ENCODE measurements around the gene DZIP1L. TPM values are rescaled to one million over a fixed set of nuclear protein-coding genes. Genes with fewer than 3 reads are reported as not detected.

The DZIP1L gene
- total RNA-seq, 1 donor from 2014 or later = 3.3 TPM

DNA sequence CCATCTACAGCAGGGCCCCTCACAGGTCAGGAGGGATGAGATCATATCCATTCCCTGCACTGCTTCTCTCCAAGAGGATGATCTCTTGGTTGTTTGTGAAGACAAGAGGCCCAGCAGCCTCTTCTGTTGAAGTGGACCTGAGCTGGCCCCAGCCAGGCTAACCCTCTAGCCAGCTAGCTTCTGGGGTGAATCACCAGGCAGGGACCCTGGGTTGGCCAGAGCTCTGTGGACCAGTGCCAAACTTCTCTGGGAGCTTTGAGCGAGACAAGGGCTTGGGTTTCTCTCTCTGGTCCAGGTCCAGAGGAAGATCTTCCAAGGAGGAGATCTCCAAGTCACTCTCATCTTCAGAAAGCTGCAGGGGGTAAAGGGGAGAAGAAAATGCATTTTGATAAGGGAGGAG is 52.8 kb downstream of the DZIP1L start:
- TF ChIP-seq, protein P1, sequence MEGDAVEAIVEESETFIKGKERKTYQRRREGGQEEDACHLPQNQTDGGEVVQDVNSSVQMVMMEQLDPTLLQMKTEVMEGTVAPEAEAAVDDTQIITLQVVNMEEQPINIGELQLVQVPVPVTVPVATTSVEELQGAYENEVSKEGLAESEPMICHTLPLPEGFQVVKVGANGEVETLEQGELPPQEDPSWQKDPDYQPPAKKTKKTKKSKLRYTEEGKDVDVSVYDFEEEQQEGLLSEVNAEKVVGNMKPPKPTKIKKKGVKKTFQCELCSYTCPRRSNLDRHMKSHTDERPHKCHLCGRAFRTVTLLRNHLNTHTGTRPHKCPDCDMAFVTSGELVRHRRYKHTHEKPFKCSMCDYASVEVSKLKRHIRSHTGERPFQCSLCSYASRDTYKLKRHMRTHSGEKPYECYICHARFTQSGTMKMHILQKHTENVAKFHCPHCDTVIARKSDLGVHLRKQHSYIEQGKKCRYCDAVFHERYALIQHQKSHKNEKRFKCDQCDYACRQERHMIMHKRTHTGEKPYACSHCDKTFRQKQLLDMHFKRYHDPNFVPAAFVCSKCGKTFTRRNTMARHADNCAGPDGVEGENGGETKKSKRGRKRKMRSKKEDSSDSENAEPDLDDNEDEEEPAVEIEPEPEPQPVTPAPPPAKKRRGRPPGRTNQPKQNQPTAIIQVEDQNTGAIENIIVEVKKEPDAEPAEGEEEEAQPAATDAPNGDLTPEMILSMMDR (IDR thresholded peaks at IDR 0.05; ENCODE audit: partially characterized antibody, unreplicated experiment) = no peak
- peaks cover 2% of the 10 kb centered on the region for H3K27me3 Mint-ChIP-seq (ENCODE audit: unreplicated experiment)
- no peak for DNase-seq
- H3K9me3 Mint-ChIP-seq (ENCODE audit: unreplicated experiment) = no peaks in the 10 kb centered on the region
- no peaks in the 10 kb centered on the region for H3K36me3 Mint-ChIP-seq (ENCODE audit: unreplicated experiment)
- no peaks in the 10 kb centered on the region for H3K4me1 Mint-ChIP-seq (ENCODE audit: low read depth, unreplicated experiment)
- no peak overlapping the region for H3K4me3 Mint-ChIP-seq (ENCODE audit: unreplicated experiment)
- no peak overlapping the region for H3K27ac Mint-ChIP-seq (ENCODE audit: unreplicated experiment)

DNA sequence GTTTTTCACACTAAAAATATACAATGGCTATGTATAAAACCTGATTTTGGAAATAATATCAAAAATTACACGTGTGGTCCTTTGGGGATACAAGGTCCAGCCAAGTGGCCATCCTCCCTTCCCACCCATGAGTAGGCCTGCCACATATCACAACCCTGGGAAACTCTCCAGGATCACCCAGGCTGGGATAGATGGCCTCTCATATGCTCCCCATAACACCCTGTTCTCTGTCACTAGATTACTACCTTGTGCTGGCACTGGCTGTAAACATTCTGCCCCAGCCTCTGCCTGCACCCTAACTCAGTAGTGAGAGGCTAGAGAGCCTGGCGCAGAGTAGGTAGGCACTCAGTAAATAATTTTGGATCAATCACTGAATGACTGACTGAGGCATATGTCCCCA is 53.4 kb downstream of the DZIP1L start:
- TF ChIP-seq, protein P1 (IDR thresholded peaks at IDR 0.05; ENCODE audit: partially characterized antibody, unreplicated experiment) = no peak
- Mint-ChIP-seq H3K27ac (ENCODE audit: unreplicated experiment) (no peak overlapping the region), H3K27me3 (ENCODE audit: unreplicated experiment) (peaks cover 2% of the 10 kb centered on the region), H3K4me3 (ENCODE audit: unreplicated experiment) (no peak overlapping the region), H3K36me3 (ENCODE audit: unreplicated experiment) (no peaks in the 10 kb centered on the region), H3K4me1 (ENCODE audit: low read depth, unreplicated experiment) (no peaks in the 10 kb centered on the region), H3K9me3 (ENCODE audit: unreplicated experiment) (no peaks in the 10 kb centered on the region)
- no peak for DNase-seq

DNA sequence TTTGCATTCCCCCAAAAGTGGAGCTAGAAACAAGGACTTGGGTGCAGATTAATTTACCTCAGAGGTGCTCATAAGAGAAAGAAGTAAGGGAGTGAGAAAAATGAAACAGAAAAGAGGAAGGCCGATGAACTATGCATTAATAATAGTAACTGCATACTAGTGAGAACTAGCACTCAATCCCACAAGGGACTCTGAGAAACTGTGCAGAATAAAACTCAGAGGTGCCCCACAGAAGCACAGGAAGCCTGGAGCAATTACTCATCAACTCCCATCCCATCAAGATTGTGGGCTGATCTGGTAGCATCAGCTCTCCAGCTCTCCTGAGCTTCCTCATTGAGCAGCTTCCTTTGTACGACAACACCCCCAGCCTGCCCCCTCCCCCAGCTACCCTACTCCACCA is 54.6 kb downstream of the DZIP1L start:
- Mint-ChIP-seq H3K27me3 (ENCODE audit: unreplicated experiment) (peaks cover 2% of the 10 kb centered on the region), H3K9me3 (ENCODE audit: unreplicated experiment) (no peaks in the 10 kb centered on the region), H3K4me3 (ENCODE audit: unreplicated experiment) (no peak overlapping the region), H3K4me1 (ENCODE audit: low read depth, unreplicated experiment) (no peaks in the 10 kb centered on the region), H3K36me3 (ENCODE audit: unreplicated experiment) (no peaks in the 10 kb centered on the region), H3K27ac (ENCODE audit: unreplicated experiment) (no peak overlapping the region)
- TF ChIP-seq, protein P1 (IDR thresholded peaks at IDR 0.05; ENCODE audit: partially characterized antibody, unreplicated experiment) = no peak
- DNase-seq = no peak

DNA sequence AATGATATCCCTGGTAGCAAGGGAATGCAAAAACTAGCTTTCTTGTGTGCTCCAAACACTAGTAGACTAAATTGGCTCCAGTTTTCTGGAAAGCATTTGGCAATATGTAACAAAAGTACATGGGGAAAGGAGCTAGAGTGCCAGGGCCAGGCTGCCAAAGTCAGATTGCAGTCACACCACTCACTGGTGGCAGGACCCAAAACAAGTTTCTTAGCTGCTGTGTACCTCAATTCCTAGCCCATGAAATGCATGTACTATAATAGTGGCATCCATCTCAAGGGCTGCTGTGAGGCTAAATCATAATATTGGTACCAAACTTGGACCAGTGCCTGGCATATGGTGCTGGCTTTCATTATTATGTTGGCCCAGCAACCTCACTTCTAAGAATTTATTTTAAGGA is 56.1 kb downstream of the DZIP1L start:
- Mint-ChIP-seq H3K9me3 (ENCODE audit: unreplicated experiment) (no peaks in the 10 kb centered on the region), H3K27me3 (ENCODE audit: unreplicated experiment) (peaks cover 2% of the 10 kb centered on the region), H3K4me1 (ENCODE audit: low read depth, unreplicated experiment) (no peaks in the 10 kb centered on the region), H3K27ac (ENCODE audit: unreplicated experiment) (no peak overlapping the region), H3K36me3 (ENCODE audit: unreplicated experiment) (no peaks in the 10 kb centered on the region), H3K4me3 (ENCODE audit: unreplicated experiment) (no peak overlapping the region)
- no peak for DNase-seq
- TF ChIP-seq, protein P1 (IDR thresholded peaks at IDR 0.05; ENCODE audit: partially characterized antibody, unreplicated experiment) = no peak

DNA sequence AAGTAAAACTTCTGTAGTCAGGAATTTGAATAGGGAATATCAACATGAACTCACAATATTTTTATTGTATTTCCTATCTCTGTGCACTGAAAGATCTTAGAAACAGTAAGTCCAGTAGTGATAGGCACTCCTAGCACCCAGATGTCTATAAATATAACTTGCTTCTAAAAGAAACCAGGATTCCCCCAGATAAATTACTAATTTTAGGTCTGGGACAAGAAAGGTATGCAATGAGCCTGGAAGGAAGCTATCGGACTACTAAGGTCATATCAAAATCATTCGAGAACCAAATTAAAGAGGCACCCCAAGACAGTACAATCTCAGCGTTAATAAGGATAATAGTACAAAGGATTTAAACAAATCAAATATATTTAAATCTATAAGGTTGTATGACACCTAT is 58.0 kb downstream of the DZIP1L start:
- H3K4me3 Mint-ChIP-seq (ENCODE audit: unreplicated experiment) = no peak overlapping the region
- no peaks in the 10 kb centered on the region for H3K4me1 Mint-ChIP-seq (ENCODE audit: low read depth, unreplicated experiment)
- DNase-seq = no peak
- H3K36me3 Mint-ChIP-seq (ENCODE audit: unreplicated experiment) = no peaks in the 10 kb centered on the region
- no peaks in the 10 kb centered on the region for H3K27me3 Mint-ChIP-seq (ENCODE audit: unreplicated experiment)
- no peak overlapping the region for H3K27ac Mint-ChIP-seq (ENCODE audit: unreplicated experiment)
- TF ChIP-seq, protein P1 (IDR thresholded peaks at IDR 0.05; ENCODE audit: partially characterized antibody, unreplicated experiment) = no peak
- no peaks in the 10 kb centered on the region for H3K9me3 Mint-ChIP-seq (ENCODE audit: unreplicated experiment)

Measured in glutamatergic neuron (in vitro differentiated cells).